DOHH2 (cell line): Measurements from ENCODE around the gene CRELD2.

Experiments used
- EZH2phosphoT487 ChIP-seq: fragments of 200-600 bp; sonication (generic); IDR thresholded peaks from 2 replicates; pipeline ENCODE4 v1.6.1; 2017; ENCODE audit warnings: borderline replicate concordance, mild to moderate bottlenecking, antibody characterized with exemption, low read length, moderate library complexity, mixed read lengths
- TF ChIP-seq, protein P1 (sequence below): fragments of 200-600 bp; sonication (generic); IDR thresholded peaks from one replicate; pipeline ENCODE4 v1.5.1; 2014; ENCODE audit warnings: antibody characterized with exemption, mild to moderate bottlenecking, low read depth, low read length; ENCODE audit not compliant: poor library complexity, severe bottlenecking

DNA sequence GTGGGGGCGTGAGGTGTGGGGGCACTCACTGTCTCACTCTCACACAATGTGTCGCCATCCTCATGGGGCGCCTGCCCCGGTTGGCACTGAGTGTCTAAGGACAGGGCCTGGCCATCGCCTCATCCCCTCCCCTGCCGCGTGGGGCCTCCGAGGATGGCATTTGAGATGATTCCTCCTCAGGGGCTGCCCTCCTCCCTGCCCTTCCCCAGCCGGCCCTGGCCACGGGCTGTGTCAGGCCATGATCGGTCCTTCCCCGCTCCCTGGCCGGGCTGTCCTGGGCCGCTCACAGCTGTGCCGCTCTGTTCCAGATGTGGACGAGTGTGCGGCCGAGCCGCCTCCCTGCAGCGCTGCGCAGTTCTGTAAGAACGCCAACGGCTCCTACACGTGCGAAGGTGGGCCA, 4.5 kb downstream of the CRELD2 start:
- TF ChIP-seq, protein P1, sequence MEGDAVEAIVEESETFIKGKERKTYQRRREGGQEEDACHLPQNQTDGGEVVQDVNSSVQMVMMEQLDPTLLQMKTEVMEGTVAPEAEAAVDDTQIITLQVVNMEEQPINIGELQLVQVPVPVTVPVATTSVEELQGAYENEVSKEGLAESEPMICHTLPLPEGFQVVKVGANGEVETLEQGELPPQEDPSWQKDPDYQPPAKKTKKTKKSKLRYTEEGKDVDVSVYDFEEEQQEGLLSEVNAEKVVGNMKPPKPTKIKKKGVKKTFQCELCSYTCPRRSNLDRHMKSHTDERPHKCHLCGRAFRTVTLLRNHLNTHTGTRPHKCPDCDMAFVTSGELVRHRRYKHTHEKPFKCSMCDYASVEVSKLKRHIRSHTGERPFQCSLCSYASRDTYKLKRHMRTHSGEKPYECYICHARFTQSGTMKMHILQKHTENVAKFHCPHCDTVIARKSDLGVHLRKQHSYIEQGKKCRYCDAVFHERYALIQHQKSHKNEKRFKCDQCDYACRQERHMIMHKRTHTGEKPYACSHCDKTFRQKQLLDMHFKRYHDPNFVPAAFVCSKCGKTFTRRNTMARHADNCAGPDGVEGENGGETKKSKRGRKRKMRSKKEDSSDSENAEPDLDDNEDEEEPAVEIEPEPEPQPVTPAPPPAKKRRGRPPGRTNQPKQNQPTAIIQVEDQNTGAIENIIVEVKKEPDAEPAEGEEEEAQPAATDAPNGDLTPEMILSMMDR = no peak
- TF ChIP-seq EZH2phosphoT487 = no peak
